DND-41 (cell line): ENCODE data around the gene LBHD2.

ENCODE experiments used
- CTCF ChIP-seq: IDR thresholded peaks from 2 replicates; pipeline ENCODE4 v1.5.1; 2012; ENCODE audit warnings: borderline replicate concordance, low read length, moderate library complexity, mild to moderate bottlenecking; ENCODE audit not compliant: poor library complexity, severe bottlenecking; ENCODE audit errors: extremely low read depth
- EZH2 ChIP-seq: IDR thresholded peaks from 3 replicates; pipeline ENCODE4 v1.6.1; 2012; ENCODE audit warnings: borderline replicate concordance, low read depth, mild to moderate bottlenecking, moderate library complexity, low read length, inconsistent platforms; ENCODE audit not compliant: severe bottlenecking

GRCh38 chr14:103068351-103069073 lies 15.5 kb upstream of the LBHD2 start:
- TF ChIP-seq CTCF, result no peak
- TF ChIP-seq EZH2, result no peak
